GM12878 (cell line): ENCODE measurements around the gene LYZL2. TPM values are rescaled to one million over a fixed set of nuclear protein-coding genes. Genes with fewer than 3 reads are reported as not detected.
A peak's percentile ranks its signal among the peaks of the same experiment; 100 is the strongest.
"Not testable (repeated sequence)": the region's sequence is repeated elsewhere in the genome, so short reads cannot be mapped to it uniquely, and the experiment has no call there.

Experiments
- ATAC-seq: fragments of 200-7000 bp; cut with Tn5 transposase; 3 replicates; pipeline ENCODE4 v1.9.1; 2020; ENCODE audit warnings: mild to moderate bottlenecking, moderate library complexity
- BruUV-seq: library from RNA; stranded (reverse); fragments of 400-500 nt; replicated peaks from 2 replicates; lab custom pipeline; 2021; lab: Mats Ljungman, UMichigan
- CTCF ChIA-PET: fragments of 300-600 bp; sonication (Branson Sonifier 250); formaldehyde crosslinking; extraction: SDS; loops from one replicate; lab custom pipeline; 2021; ENCODE audit warnings: inconsistent platforms; lab: Yijun Ruan, JAX
- POLR2A ChIA-PET: fragments of 350-600 bp; formaldehyde crosslinking; extraction: SDS; loops from one replicate; lab custom pipeline; 2021; ENCODE audit warnings: inconsistent platforms; lab: Charles Lee
- RAD21 ChIA-PET: fragments of 300-600 bp; sonication (Branson Sonifier 250); formaldehyde crosslinking; loops from one replicate; lab custom pipeline; 2023; ENCODE audit warnings: antibody characterized with exemption; ENCODE audit not compliant: unreplicated experiment; lab: Charles Lee
- SMC1A ChIA-PET: fragments of 300-600 bp; sonication (Branson Sonifier 250); formaldehyde crosslinking; loops from one replicate; lab custom pipeline; 2023; ENCODE audit not compliant: unreplicated experiment, uncharacterized antibody; lab: Charles Lee
- DNase-seq: peaks from one replicate; pipeline ENCODE4 v3.0.0-alpha.2; 2011; ENCODE audit warnings: low read depth, low spot score
- FAIRE-seq: peaks from 3 replicates; lab custom pipeline; 2011; peaks lifted over from hg19 to GRCh38; lab: Jason Lieb, UNC
- H2AFZ ChIP-seq: 2 replicates; pipeline ENCODE4 v1.6.0; 2011; ENCODE audit warnings: low read depth, low read length, control low read depth; ENCODE audit not compliant: control insufficient read depth
- H3K27ac ChIP-seq: 2 replicates; pipeline ENCODE4 v1.5.1; 2011; ENCODE audit warnings: control low read depth; ENCODE audit not compliant: control insufficient read depth, insufficient read depth
- H3K27me3 ChIP-seq, 2 experiments: replicated peaks in 1 of 2; 2 replicates each; pipeline versions ENCODE4 v1.6.0 to v1.6.1; 2011; ENCODE audit warnings: low read length in 1 of 2; ENCODE audit not compliant: control insufficient read depth in 2 of 2, insufficient read depth in 2 of 2
- H3K36me3 ChIP-seq, 2 experiments: 2 replicates each; pipeline ENCODE4 v1.5.1; 2011; ENCODE audit warnings: low read length in 1 of 2; ENCODE audit not compliant: control insufficient read depth in 2 of 2, insufficient read depth in 2 of 2
- H3K4me1 ChIP-seq: 2 replicates; pipeline ENCODE4 v1.6.1; 2011; ENCODE audit warnings: mild to moderate bottlenecking, low read length, moderate library complexity, mixed read lengths; ENCODE audit not compliant: control insufficient read depth, insufficient read depth
- H3K4me2 ChIP-seq: 2 replicates; pipeline ENCODE4 v1.6.0; 2011; ENCODE audit warnings: control low read depth; ENCODE audit not compliant: control insufficient read depth, insufficient read depth
- H3K4me3 ChIP-seq: fragments of 200-600 bp; sonication (generic); 2 replicates; pipeline ENCODE4 v1.5.1; 2016
- H3K79me2 ChIP-seq: 2 replicates; pipeline ENCODE4 v1.6.0; 2011; ENCODE audit warnings: low read length; ENCODE audit not compliant: control insufficient read depth, insufficient read depth
- H3K9ac ChIP-seq: 2 replicates; pipeline ENCODE4 v1.8.0; 2011; ENCODE audit warnings: low read length, control low read depth, mixed read lengths; ENCODE audit not compliant: control insufficient read depth, insufficient read depth
- H3K9me3 ChIP-seq: replicated peaks from 3 replicates; pipeline ENCODE4 v1.5.1; 2011; ENCODE audit warnings: mild to moderate bottlenecking, low read length; ENCODE audit not compliant: control insufficient read depth, insufficient read depth
- H4K20me1 ChIP-seq: 2 replicates; pipeline ENCODE4 v1.6.0; 2011; ENCODE audit not compliant: control insufficient read depth, insufficient read depth
- CHD1 ChIP-seq: IDR thresholded peaks from 2 replicates; pipeline ENCODE4 v1.6.1; 2012; ENCODE audit warnings: low read depth, low read length, improper control_type of control experiment
- CREB1 ChIP-seq: IDR thresholded peaks from 2 replicates; pipeline ENCODE4 v1.6.1; 2012; ENCODE audit warnings: low read depth, mild to moderate bottlenecking, inconsistent platforms
- ETV6 ChIP-seq, 2 experiments: fragments of 450-650 bp in 1 of 2; IDR thresholded peaks in 1 of 2; conservative IDR thresholded peaks in 1 of 2; 2 replicates each; pipeline ENCODE4 v1.6.1; 2014; ENCODE audit warnings: antibody characterized with exemption in 1 of 2, borderline replicate concordance in 1 of 2, low read depth in 1 of 2, mild to moderate bottlenecking in 1 of 2, moderate library complexity in 1 of 2
- JUND ChIP-seq: IDR thresholded peaks from 2 replicates; pipeline ENCODE4 v1.6.1; 2012; ENCODE audit warnings: low read depth, mild to moderate bottlenecking, low read length, improper control_type of control experiment, moderate library complexity
- MTA2 ChIP-seq: fragments of 450-650 bp; IDR thresholded peaks from 2 replicates; pipeline ENCODE4 v1.6.1; 2016; ENCODE audit warnings: low read depth, mild to moderate bottlenecking, moderate library complexity
- RAD21 ChIP-seq: IDR thresholded peaks from 2 replicates; pipeline ENCODE4 v1.6.1; 2011; ENCODE audit warnings: mild to moderate bottlenecking, low read depth, low read length, moderate library complexity; ENCODE audit not compliant: insufficient read depth
- YY1 ChIP-seq: IDR thresholded peaks from 2 replicates; pipeline ENCODE4 v1.6.1; 2011; ENCODE audit warnings: low read depth, mild to moderate bottlenecking, low read length
- ZNF207 ChIP-seq: fragments of 450-650 bp; IDR thresholded peaks from 2 replicates; pipeline ENCODE4 v1.6.1; 2014; ENCODE audit warnings: antibody characterized with exemption, mild to moderate bottlenecking, borderline replicate concordance
- WGBS: methylation state at CpG from one replicate; pipeline ENCODE4 v1.1.6; 2016; ENCODE audit warnings: low lambda C conversion rate; ENCODE audit not compliant: insufficient replicate concordance, insufficient coverage; ENCODE audit errors: missing lambda C conversion rate; 5-methylcytosine and 5-hydroxymethylcytosine counted together
- in situ Hi-C: fragments of 300-500 bp; cut with MboI; formaldehyde crosslinking; loops from 9 replicates; pipeline ENCODE4 v1.14.3; 2018; ENCODE audit warnings: mixed read lengths
- intact Hi-C: fragments of 100-400 bp; cut with micrococcal nuclease; formaldehyde crosslinking; loops from one replicate; pipeline ENCODE4 v1.14.2; 2022; ENCODE audit not compliant: unreplicated experiment
- polyA plus RNA-seq, 11 experiments: library from polyadenylated mRNA; depleted of rRNA in 4 of 11; unstranded in 6 of 11; stranded (reverse) in 5 of 11; fragments of >200 nt; fragmentation: Nextera tagmentation in 4 of 11; fragmentation: Illumina TruSeq in 1 of 11; extraction: Ambion mirVana in 4 of 11; extraction: Trizol in 1 of 11; gene quantifications; 1 replicate in 1 of 11; 2 replicates in 10 of 11; pipeline versions ENCODE4 v1.2.1 to v1.2.3, GENCODE V29; 2011 to 2016; ENCODE audit warnings: inconsistent platforms in 2 of 11, missing spikeins in 2 of 11, low read depth in 1 of 11
- total RNA-seq, 4 experiments: library from RNA; depleted of rRNA in 3 of 4; stranded (reverse); fragments of >200 nt in 3 of 4; fragmentation: Illumina TruSeq in 1 of 4; extraction: Trizol in 1 of 4; gene quantifications; 2 replicates each; pipeline versions ENCODE4 v1.2.1 to v1.2.3, GENCODE V29; 2013 to 2021

LYZL2 gene
- total and polyA plus RNA-seq, 10 of the 15 experiments (the other 5 are each of a cell fraction or from before 2014, with no cell fraction given) = not detected

- ATAC-seq (no peak), DNase-seq (no peak), FAIRE-seq (no peak)
- no peak overlapping the region for H3K4me2 ChIP-seq
- no peak overlapping the region for H3K4me3 ChIP-seq
- intact Hi-C loops = no loop called here
- ChIA-PET SMC1A (no interaction called here), POLR2A (no interaction called here), RAD21 (no interaction called here), CTCF (interaction anchor here (1.3 kb wide), 1 partner anchor 16 kb away, joined by 5 read pairs; no protein-coding TSS in a partner anchor)
- no peaks in the 10 kb centered on the region for H3K9me3 ChIP-seq
- no peaks in the 10 kb centered on the region for H3K79me2 ChIP-seq
- H3K27me3 ChIP-seq = no peaks in the 10 kb centered on the region
- BruUV-seq = no TSS peak
- H3K4me1 ChIP-seq = no peaks in the 10 kb centered on the region
- H3K27ac ChIP-seq = no peak overlapping the region
- in situ Hi-C loops = no loop called here
- TF ChIP-seq ETV6 (conservative IDR thresholded peaks at IDR 0.05 in 1 of 2, IDR thresholded peaks at IDR 0.05 in 1 of 2; ENCODE audit: borderline replicate concordance in 1 of 2, low read depth in 1 of 2) (no peak), RAD21 (no peak), JUND (no peak), CHD1 (no peak), ZNF207 (no peak), CREB1 (no peak), YY1 (no peak), MTA2 (no peak)
- 41% methylated on average over 8 of the region's 8 CpGs for WGBS
- no peak overlapping the region for H2AFZ ChIP-seq
- H4K20me1 ChIP-seq = no peaks in the 10 kb centered on the region
- H3K9ac ChIP-seq = no peak overlapping the region
- no peaks in the 10 kb centered on the region for H3K36me3 ChIP-seq
These were observed 31.3 kb downstream of the LYZL2 start for GRCh38 chr10:30598105-30598776.

GRCh38 chr10:30597433-30597824 is 32.1 kb downstream of the LYZL2 start:
- DNase-seq, ATAC-seq, in situ Hi-C loops, H3K9me3 ChIP-seq, H4K20me1 ChIP-seq, H3K4me1 ChIP-seq, H2AFZ ChIP-seq, CTCF ChIA-PET, H3K9ac ChIP-seq, H3K79me2 ChIP-seq, H3K27me3 ChIP-seq, SMC1A ChIA-PET, POLR2A ChIA-PET, H3K4me2 ChIP-seq, H3K36me3 ChIP-seq, RAD21 ChIA-PET, intact Hi-C loops, H3K4me3 ChIP-seq, BruUV-seq, H3K27ac ChIP-seq: not testable (repeated sequence)
- WGBS = 49% methylated on average over 7 of the region's 7 CpGs
- FAIRE-seq = peak; percentile 49

DNA sequence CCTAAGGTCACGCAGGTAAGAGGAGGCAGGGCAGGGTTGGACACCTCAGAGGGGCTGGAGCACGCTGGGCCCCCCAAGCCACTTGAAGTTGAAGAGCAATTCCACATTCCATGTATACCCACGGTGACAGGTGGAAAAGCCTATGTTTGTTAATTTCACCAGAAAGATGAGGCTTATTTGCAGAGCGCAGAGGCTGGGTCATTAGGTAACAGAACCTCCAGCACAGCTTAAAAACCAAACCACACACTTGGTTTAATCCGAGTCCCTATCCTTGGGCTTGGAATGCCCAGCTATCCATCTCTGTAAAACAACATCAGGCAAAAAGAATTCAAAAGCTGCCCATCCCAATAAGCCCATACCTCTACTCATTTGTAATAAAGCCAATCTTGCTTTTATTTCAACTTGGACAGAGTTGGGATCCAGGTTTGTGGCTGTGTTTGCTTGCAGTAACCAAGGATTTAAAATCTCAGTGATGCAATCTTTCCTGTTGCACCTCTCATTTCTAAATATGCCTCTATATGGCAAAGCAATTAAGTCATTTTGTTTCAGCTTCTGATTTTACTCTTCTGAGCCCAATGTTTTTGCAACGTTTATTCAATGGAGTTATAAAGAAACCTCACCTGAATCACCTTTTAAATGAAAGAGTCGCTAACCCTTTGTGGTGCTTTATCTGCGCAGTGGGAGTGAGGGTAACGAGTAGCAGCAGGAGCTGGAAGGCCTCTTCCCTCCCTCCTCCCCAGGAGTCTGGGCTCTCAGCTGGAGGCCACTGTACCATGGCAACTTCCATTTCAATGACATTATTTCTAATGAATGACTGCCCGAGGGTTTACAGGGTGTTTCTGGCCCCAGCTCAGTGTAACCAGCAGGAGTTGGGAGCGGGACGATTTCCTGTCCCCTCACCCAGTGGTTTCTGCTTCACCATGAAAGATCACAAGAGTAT is 32.8 kb downstream of the LYZL2 start:
- H3K9me3 ChIP-seq, H3K36me3 ChIP-seq, DNase-seq, H3K79me2 ChIP-seq, SMC1A ChIA-PET, H3K4me3 ChIP-seq, intact Hi-C loops, H3K4me2 ChIP-seq, CTCF ChIA-PET, H3K27me3 ChIP-seq, H3K4me1 ChIP-seq, ATAC-seq, H4K20me1 ChIP-seq, H3K27ac ChIP-seq, BruUV-seq, in situ Hi-C loops, H2AFZ ChIP-seq, POLR2A ChIA-PET, H3K9ac ChIP-seq, RAD21 ChIA-PET: not testable (repeated sequence)
- WGBS = 29% methylated on average over 12 of the region's 12 CpGs
- peak; percentile 88 for FAIRE-seq
